Measurements from ENCODE around the gene KIF5A. TPM values are rescaled to one million over a fixed set of nuclear protein-coding genes. Genes with fewer than 3 reads are reported as not detected.

KIF5A gene
- total RNA-seq, 1 donor from 2014 or later: 2.5 TPM

- H3K27me3 Mint-ChIP-seq: peaks cover 98% of the 10 kb centered on the region
- no peak overlapping the region for H3K27ac Mint-ChIP-seq
- no peak for TF ChIP-seq CTCF (IDR thresholded peaks at IDR 0.05; ENCODE audit: unreplicated experiment)
- peaks cover 11% of the 10 kb centered on the region for H3K4me1 Mint-ChIP-seq (ENCODE audit: low read depth)
- H3K4me3 Mint-ChIP-seq (ENCODE audit: low read depth): peak overlapping the region; percentile 54
- no peaks in the 10 kb centered on the region for H3K9me3 Mint-ChIP-seq (ENCODE audit: low read depth)
- no peak for DNase-seq (ENCODE audit: low spot score, unreplicated experiment)
- peaks cover 11% of the 10 kb centered on the region for H3K36me3 Mint-ChIP-seq (ENCODE audit: insufficient read depth)
Measured at GRCh38 chr12:57620245-57620935, 70.5 kb downstream of the KIF5A start.

- H3K4me1 Mint-ChIP-seq (ENCODE audit: low read depth): peaks cover 11% of the 10 kb centered on the region
- TF ChIP-seq CTCF (IDR thresholded peaks at IDR 0.05; ENCODE audit: unreplicated experiment): no peak
- peak overlapping the region; percentile 66 for H3K4me3 Mint-ChIP-seq (ENCODE audit: low read depth)
- no peak overlapping the region for H3K27ac Mint-ChIP-seq
- peaks cover 7% of the 10 kb centered on the region for H3K36me3 Mint-ChIP-seq (ENCODE audit: insufficient read depth)
- no peaks in the 10 kb centered on the region for H3K9me3 Mint-ChIP-seq (ENCODE audit: low read depth)
- H3K27me3 Mint-ChIP-seq: peaks cover 100% of the 10 kb centered on the region
- DNase-seq (ENCODE audit: low spot score, unreplicated experiment): no peak
Measured at GRCh38 chr12:57620936-57621496, 71.2 kb downstream of the KIF5A start.

- Mint-ChIP-seq H3K27ac (no peak overlapping the region), H3K9me3 (ENCODE audit: low read depth) (no peaks in the 10 kb centered on the region), H3K36me3 (ENCODE audit: insufficient read depth) (peaks cover 5% of the 10 kb centered on the region), H3K4me1 (ENCODE audit: low read depth) (peaks cover 11% of the 10 kb centered on the region), H3K4me3 (ENCODE audit: low read depth) (peak overlapping the region; percentile 66), H3K27me3 (peaks cover 100% of the 10 kb centered on the region)
- peak; percentile 67 for DNase-seq (ENCODE audit: low spot score, unreplicated experiment)
- TF ChIP-seq CTCF (IDR thresholded peaks at IDR 0.05; ENCODE audit: unreplicated experiment): peak; percentile 91
Measured at GRCh38 chr12:57621497-57622292, 71.9 kb downstream of the KIF5A start.

GRCh38 chr12:57622293-57623245 is 72.7 kb downstream of the KIF5A start:
- no peaks in the 10 kb centered on the region for H3K9me3 Mint-ChIP-seq (ENCODE audit: low read depth)
- no peak for TF ChIP-seq CTCF (IDR thresholded peaks at IDR 0.05; ENCODE audit: unreplicated experiment)
- H3K36me3 Mint-ChIP-seq (ENCODE audit: insufficient read depth): peaks cover 5% of the 10 kb centered on the region
- no peak for DNase-seq (ENCODE audit: low spot score, unreplicated experiment)
- H3K27me3 Mint-ChIP-seq: peaks cover 96% of the 10 kb centered on the region
- no peak overlapping the region for H3K27ac Mint-ChIP-seq
- peaks cover 11% of the 10 kb centered on the region for H3K4me1 Mint-ChIP-seq (ENCODE audit: low read depth)
- H3K4me3 Mint-ChIP-seq (ENCODE audit: low read depth): no peak overlapping the region

All from progenitor cell of endocrine pancreas (in vitro differentiated cells).